ENCODE results near the gene RPS21. TPM values are rescaled to one million over a fixed set of nuclear protein-coding genes. Genes with fewer than 3 reads are reported as not detected.

Gene RPS21
- total and polyA plus RNA-seq, 2 experiments from 2014 or later, result 639 to 1,039 TPM

DNA sequence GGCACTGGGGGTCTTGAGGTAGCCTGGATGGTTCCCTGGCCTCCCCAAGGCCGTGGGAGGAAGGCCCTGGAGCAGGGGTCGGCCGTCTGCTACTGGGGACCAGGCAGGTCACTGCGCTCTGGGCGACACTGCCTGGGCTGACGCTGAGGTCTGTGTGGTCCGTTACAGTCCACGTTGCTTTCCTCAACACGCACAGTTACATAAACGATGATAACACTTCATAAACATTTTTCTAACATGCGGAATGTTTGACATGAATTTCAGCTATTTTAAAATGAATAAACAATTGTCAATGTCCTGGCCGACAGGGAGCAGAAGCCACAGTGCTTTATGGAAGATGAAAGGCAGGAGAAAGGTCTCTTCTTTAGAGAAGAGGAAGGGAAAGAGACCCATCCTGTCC lies 50.6 kb downstream of the RPS21 start:
- Histone ChIP-seq H3F3A (ENCODE audit: insufficient read depth) (no peaks in the 10 kb centered on the region), H3K27me3 (replicated peaks; ENCODE audit: insufficient read depth) (peaks cover 32% of the 10 kb centered on the region), H3K4me1 (ENCODE audit: insufficient read depth) (no peaks in the 10 kb centered on the region), H3K4me2 (ENCODE audit: unreplicated experiment) (no peak overlapping the region), H2AFZ (no peak overlapping the region), H3K4me3 (no peak overlapping the region), H4K20me1 (ENCODE audit: insufficient read depth) (no peaks in the 10 kb centered on the region), H3K36me3 (ENCODE audit: low read depth) (no peaks in the 10 kb centered on the region), H3K9me3 (ENCODE audit: low read depth) (no peaks in the 10 kb centered on the region), H3K27ac (no peak overlapping the region), H3K79me2 (ENCODE audit: insufficient read depth) (no peaks in the 10 kb centered on the region), H3K9me2 (ENCODE audit: insufficient read depth) (no peaks in the 10 kb centered on the region), H3K9ac (no peak overlapping the region)
- TF ChIP-seq EZH2 (IDR thresholded peaks at IDR 0.05; ENCODE audit: insufficient read depth, poor library complexity, severe bottlenecking), result no peak
- TF ChIP-seq EZH2phosphoT487 (IDR thresholded peaks at IDR 0.05; ENCODE audit: insufficient read depth, low read depth), result no peak
- 48 to 52% methylated on average over 12 of the region's 12 CpGs for WGBS, 2 experiments (ENCODE audit: low coverage in 1 of 2, low lambda C conversion rate in 2 of 2, missing lambda C conversion rate in 2 of 2)
- no peak for DNase-seq
- in situ Hi-C loops (cut with MboI), result no loop called here

DNA sequence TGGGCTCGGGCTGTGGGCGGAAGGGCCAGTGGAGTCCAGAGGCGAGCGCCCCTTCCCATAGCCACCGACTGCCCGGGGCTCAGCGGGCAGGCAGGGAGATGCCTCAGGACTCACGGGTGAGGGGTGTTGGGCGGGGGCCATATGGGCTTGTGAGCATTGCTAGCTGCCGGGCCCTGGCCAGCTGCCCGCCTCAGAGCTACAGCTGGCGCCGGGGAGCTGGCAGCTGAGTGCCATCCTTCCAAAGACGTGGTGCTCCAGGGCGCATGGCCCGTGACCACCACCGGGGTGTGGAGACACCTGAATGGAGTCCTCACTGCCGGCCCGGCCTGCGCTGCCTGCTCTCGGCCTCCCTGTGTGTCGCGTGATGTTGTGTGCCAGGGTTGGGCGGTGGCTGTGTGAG lies 51.0 kb downstream of the RPS21 start:
- no peak overlapping the region for H3K9ac ChIP-seq
- no peak overlapping the region for H3K4me2 ChIP-seq (ENCODE audit: unreplicated experiment)
- no peak overlapping the region for H3K4me3 ChIP-seq
- WGBS, 2 experiments (ENCODE audit: low coverage in 1 of 2, low lambda C conversion rate in 2 of 2, missing lambda C conversion rate in 2 of 2), result 44 to 51% methylated on average over 23 to 24 of the region's 24 CpGs
- no peak for TF ChIP-seq EZH2 (IDR thresholded peaks at IDR 0.05; ENCODE audit: insufficient read depth, poor library complexity, severe bottlenecking)
- no peak overlapping the region for H3K27ac ChIP-seq
- H3K27me3 ChIP-seq (replicated peaks; ENCODE audit: insufficient read depth), result peaks cover 31% of the 10 kb centered on the region
- H3K9me3 ChIP-seq (ENCODE audit: low read depth), result no peaks in the 10 kb centered on the region
- no peaks in the 10 kb centered on the region for H3F3A ChIP-seq (ENCODE audit: insufficient read depth)
- in situ Hi-C loops (cut with MboI), result no loop called here
- no peaks in the 10 kb centered on the region for H3K36me3 ChIP-seq (ENCODE audit: low read depth)
- no peak for DNase-seq
- H2AFZ ChIP-seq, result no peak overlapping the region
- H3K79me2 ChIP-seq (ENCODE audit: insufficient read depth), result no peaks in the 10 kb centered on the region
- H4K20me1 ChIP-seq (ENCODE audit: insufficient read depth), result no peaks in the 10 kb centered on the region
- no peaks in the 10 kb centered on the region for H3K9me2 ChIP-seq (ENCODE audit: insufficient read depth)
- no peaks in the 10 kb centered on the region for H3K4me1 ChIP-seq (ENCODE audit: insufficient read depth)

Other genes with a start within 250 kb of the RPS21 start
- gene PSMA7, start 243.7 kb upstream of the RPS21 start, total RNA-seq (2014; rRNA removed; shearing (Covaris generic)), result 268 and 308 TPM in 2 replicates
- gene PSMA7, start 243.7 kb upstream of the RPS21 start, polyA plus RNA-seq (2016; fragmentation: Nextera tagmentation; extraction: Ambion mirVana), result 488 and 493 TPM in 2 replicates
- gene SS18L1, start 243.3 kb upstream of the RPS21 start, total RNA-seq (2014; rRNA removed; shearing (Covaris generic)), result 7.5 and 8.8 TPM in 2 replicates
- 1.5 and 2.3 TPM in 2 replicates for gene SS18L1, start 243.3 kb upstream of the RPS21 start, polyA plus RNA-seq (2016; fragmentation: Nextera tagmentation; extraction: Ambion mirVana)
- 20.2 and 30.5 TPM in 2 replicates for gene MTG2, start 204.1 kb upstream of the RPS21 start, total RNA-seq (2014; rRNA removed; shearing (Covaris generic))
- 17.3 and 17.5 TPM in 2 replicates for gene MTG2, start 204.1 kb upstream of the RPS21 start, polyA plus RNA-seq (2016; fragmentation: Nextera tagmentation; extraction: Ambion mirVana)
- gene HRH3, start 166.8 kb upstream of the RPS21 start, total RNA-seq (2014; rRNA removed; shearing (Covaris generic)), result not detected in 2 replicates
- not detected in 2 replicates for gene HRH3, start 166.8 kb upstream of the RPS21 start, polyA plus RNA-seq (2016; fragmentation: Nextera tagmentation; extraction: Ambion mirVana)
- 22.4 and 27.9 TPM in 2 replicates for gene OSBPL2, start 148.6 kb upstream of the RPS21 start, total RNA-seq (2014; rRNA removed; shearing (Covaris generic))
- gene OSBPL2, start 148.6 kb upstream of the RPS21 start, polyA plus RNA-seq (2016; fragmentation: Nextera tagmentation; extraction: Ambion mirVana), result 22.2 and 24.8 TPM in 2 replicates
- 117 and 138 TPM in 2 replicates for gene ADRM1, start 84.1 kb upstream of the RPS21 start, total RNA-seq (2014; rRNA removed; shearing (Covaris generic))
- gene ADRM1, start 84.1 kb upstream of the RPS21 start, polyA plus RNA-seq (2016; fragmentation: Nextera tagmentation; extraction: Ambion mirVana), result 162 and 175 TPM in 2 replicates
- 4.5 and 13.9 TPM in 2 replicates for gene LAMA5, start 19.8 kb upstream of the RPS21 start, total RNA-seq (2014; rRNA removed; shearing (Covaris generic))
- gene LAMA5, start 19.8 kb upstream of the RPS21 start, polyA plus RNA-seq (2016; fragmentation: Nextera tagmentation; extraction: Ambion mirVana), result 4.3 and 6.0 TPM in 2 replicates
- gene CABLES2, start 20.2 kb downstream of the RPS21 start, total RNA-seq (2014; rRNA removed; shearing (Covaris generic)), result 3.0 and 7.3 TPM in 2 replicates
- 0.66 and 0.82 TPM in 2 replicates for gene CABLES2, start 20.2 kb downstream of the RPS21 start, polyA plus RNA-seq (2016; fragmentation: Nextera tagmentation; extraction: Ambion mirVana)
- gene RBBP8NL, start 40.4 kb downstream of the RPS21 start, total RNA-seq (2014; rRNA removed; shearing (Covaris generic)), result not detected in 2 replicates
- not detected in 2 replicates for gene RBBP8NL, start 40.4 kb downstream of the RPS21 start, polyA plus RNA-seq (2016; fragmentation: Nextera tagmentation; extraction: Ambion mirVana)
- gene GATA5, start 88.9 kb downstream of the RPS21 start, total RNA-seq (2014; rRNA removed; shearing (Covaris generic)), result not detected in 2 replicates
- gene GATA5, start 88.9 kb downstream of the RPS21 start, polyA plus RNA-seq (2016; fragmentation: Nextera tagmentation; extraction: Ambion mirVana), result not detected in 2 replicates

All from GM23248 (cell line).